GF-D8 (cell line): ENCODE results near the gene KIAA0408.
"Not testable (repeated sequence)": the region's sequence is repeated elsewhere in the genome, so short reads cannot be mapped to it uniquely, and the experiment has no call there.

ENCODE experiments used
- DNase-seq: peaks from one replicate; lab custom pipeline; 2025; lab: John Stamatoyannopoulos, UW

KIAA0408 gene

GRCh38 chr6:127412016-127412415 lies 47.2 kb downstream of the KIAA0408 start:
- not testable (repeated sequence) for DNase-seq
